Measurements from ENCODE around the gene GOLIM4. TPM values are rescaled to one million over a fixed set of nuclear protein-coding genes. Genes with fewer than 3 reads are reported as not detected.
A peak's percentile ranks its signal among the peaks of the same experiment; 100 is the strongest.
"Not testable (repeated sequence)": the region's sequence is repeated elsewhere in the genome, so short reads cannot be mapped to it uniquely, and the experiment has no call there.

GOLIM4 gene, protein sequence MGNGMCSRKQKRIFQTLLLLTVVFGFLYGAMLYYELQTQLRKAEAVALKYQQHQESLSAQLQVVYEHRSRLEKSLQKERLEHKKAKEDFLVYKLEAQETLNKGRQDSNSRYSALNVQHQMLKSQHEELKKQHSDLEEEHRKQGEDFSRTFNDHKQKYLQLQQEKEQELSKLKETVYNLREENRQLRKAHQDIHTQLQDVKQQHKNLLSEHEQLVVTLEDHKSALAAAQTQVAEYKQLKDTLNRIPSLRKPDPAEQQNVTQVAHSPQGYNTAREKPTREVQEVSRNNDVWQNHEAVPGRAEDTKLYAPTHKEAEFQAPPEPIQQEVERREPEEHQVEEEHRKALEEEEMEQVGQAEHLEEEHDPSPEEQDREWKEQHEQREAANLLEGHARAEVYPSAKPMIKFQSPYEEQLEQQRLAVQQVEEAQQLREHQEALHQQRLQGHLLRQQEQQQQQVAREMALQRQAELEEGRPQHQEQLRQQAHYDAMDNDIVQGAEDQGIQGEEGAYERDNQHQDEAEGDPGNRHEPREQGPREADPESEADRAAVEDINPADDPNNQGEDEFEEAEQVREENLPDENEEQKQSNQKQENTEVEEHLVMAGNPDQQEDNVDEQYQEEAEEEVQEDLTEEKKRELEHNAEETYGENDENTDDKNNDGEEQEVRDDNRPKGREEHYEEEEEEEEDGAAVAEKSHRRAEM
- 1 to 10 TPM; 5.6 to 6.0 TPM for total RNA-seq

DNA sequence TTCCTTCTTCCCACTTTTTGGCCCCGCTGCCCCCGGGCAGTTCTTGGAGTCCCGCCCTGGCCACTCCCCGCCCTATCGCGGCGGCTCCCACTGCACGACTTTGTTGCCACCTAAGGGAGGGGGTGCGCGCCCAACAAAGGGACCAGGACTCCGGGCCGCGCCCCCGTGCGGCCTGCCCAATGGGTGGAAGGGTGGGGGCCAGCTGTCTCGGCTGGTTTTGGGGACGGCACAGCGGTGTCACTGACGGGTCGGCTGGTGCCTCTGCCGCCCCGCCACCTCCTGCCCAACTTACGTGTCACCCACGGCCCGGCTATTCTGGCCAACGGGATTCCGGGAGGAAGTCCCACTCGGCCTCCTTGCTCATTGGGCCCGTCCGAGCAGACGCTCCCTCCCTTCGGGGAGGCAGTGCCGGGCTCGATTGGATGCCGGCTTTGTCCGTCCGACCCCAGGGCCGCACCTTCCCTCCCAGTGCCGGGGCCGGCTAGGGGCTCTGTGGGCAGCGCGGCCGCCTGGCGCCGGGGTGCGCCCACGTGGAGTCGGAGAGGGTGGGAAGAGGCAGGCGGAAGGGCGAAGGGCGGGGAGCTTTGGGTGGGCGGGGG is at the start of gene GOLIM4:
Gene GOLIM4, minus strand, starts transcription at position 314 of the 599 bp plus-strand sequence. CDS start 639 bp downstream, outside the sequence.
- DNase-seq (peak; percentile 73), ATAC-seq (peak; percentile 82)
- no peaks in the 10 kb centered on the region for H3K9me3 Mint-ChIP-seq (ENCODE audit: insufficient read depth)
- H3K4me3 Mint-ChIP-seq, result peak within 1 kb of the TSS; percentile 84
- peaks cover 28% of the 10 kb centered on the region for H3K4me1 Mint-ChIP-seq (ENCODE audit: low read depth)
- H3K36me3 Mint-ChIP-seq (ENCODE audit: low read depth), result no peaks in the 10 kb centered on the region
- H3K27ac Mint-ChIP-seq, result peak within 1 kb of the TSS; percentile 86
- ChIA-PET CTCF (interaction anchor here (1.2 to 3.1 kb wide), 7 partner anchors 8 to 71 kb away, joined by 3 to 11 read pairs (median 5); no protein-coding TSS in a partner anchor), POLR2A (interaction anchor here (0.7 kb wide), 1 partner anchor 35 kb away, joined by 3 read pairs; no protein-coding TSS in a partner anchor)
- H3K27me3 Mint-ChIP-seq (ENCODE audit: low read depth), result peaks cover 35% of the 10 kb centered on the region

DNA sequence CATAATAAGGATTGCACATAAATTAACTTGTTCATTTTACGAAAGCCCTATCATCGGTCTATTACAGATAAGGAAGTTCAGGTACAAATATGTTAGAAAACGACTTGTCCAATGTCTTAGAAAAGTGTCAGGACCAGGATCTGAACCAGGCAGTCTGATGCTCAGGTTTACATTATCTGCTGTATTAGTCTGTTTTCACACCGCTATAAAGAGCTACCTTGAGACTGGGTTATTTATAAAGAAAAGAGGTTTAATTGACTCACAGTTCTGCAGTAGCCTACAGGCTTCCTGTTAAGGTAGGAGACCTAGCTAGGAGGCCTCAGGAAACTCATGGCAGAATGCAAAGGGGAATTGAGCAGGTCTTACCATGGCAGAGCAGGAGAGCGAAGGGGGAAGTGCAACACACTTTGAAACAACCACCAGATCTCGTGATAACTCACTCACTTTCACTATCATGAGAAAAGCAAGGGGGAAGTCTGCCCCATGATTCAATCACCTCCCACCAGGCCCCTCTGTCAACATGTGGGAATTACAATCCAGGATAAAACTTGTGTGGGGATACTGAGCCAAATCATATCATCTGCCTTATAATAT is 45.8 kb upstream of the GOLIM4 start:
- Mint-ChIP-seq H3K4me3 (no peak overlapping the region), H3K9me3 (ENCODE audit: insufficient read depth) (no peaks in the 10 kb centered on the region), H3K36me3 (ENCODE audit: low read depth) (no peaks in the 10 kb centered on the region)

DNA sequence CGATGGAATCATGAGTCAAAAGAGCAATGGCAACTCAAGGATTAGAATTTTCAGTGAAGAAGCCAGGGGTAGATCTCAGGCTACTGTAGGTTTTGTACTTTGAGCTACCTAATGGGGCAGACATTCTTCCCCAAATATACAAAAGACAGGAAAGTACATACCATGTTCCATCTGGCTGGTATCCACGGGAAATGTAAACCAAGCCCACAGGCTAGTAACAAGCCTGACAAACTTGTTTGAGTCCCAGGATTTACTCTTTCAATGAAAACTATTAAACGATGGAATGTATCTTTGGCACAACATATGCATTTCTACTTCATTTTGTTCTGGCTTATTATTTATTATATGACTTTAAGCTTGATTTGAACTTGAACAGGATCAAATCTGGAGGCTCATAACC is 44.2 kb upstream of the GOLIM4 start:
- DNase-seq (no peak), ATAC-seq (no peak)
- ChIA-PET CTCF (no interaction called here), POLR2A (no interaction called here)
- no peaks in the 10 kb centered on the region for H3K36me3 Mint-ChIP-seq (ENCODE audit: low read depth)
- H3K9me3 Mint-ChIP-seq (ENCODE audit: insufficient read depth), result no peaks in the 10 kb centered on the region
- H3K27ac Mint-ChIP-seq, result no peak overlapping the region
- H3K27me3 Mint-ChIP-seq (ENCODE audit: low read depth), result no peaks in the 10 kb centered on the region
- H3K4me1 Mint-ChIP-seq (ENCODE audit: low read depth), result no peaks in the 10 kb centered on the region
- no peak overlapping the region for H3K4me3 Mint-ChIP-seq

More for the DNA sequence above, 45.8 kb upstream of the GOLIM4 start:
- no peaks in the 10 kb centered on the region for H3K4me1 Mint-ChIP-seq (ENCODE audit: low read depth)
- H3K27me3 Mint-ChIP-seq (ENCODE audit: low read depth), result no peaks in the 10 kb centered on the region
- ChIA-PET CTCF (no interaction called here), POLR2A (no interaction called here)
- DNase-seq, result no peak
- ATAC-seq, result no peak
- no peak overlapping the region for H3K27ac Mint-ChIP-seq

DNA sequence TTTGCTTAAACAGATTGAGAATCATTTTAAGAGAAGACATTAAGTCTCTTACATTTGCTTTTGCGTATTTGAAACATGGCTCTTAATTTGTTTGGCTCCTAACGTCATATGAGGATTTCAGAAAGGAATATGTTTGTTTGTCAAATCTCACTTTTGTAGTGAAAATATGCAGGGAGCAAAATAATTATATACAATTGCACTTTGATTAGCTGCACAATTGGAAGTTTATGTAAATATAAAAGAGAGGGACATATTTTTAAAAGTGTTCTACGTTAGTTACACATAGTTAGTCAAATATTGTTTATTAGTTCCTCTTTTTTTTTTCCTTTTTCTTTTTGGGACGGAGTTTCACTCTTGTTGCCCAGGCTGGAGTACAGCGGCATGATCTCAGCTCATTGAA is 42.7 kb upstream of the GOLIM4 start:
- Mint-ChIP-seq H3K9me3 (ENCODE audit: insufficient read depth) (no peaks in the 10 kb centered on the region), H3K27me3 (ENCODE audit: low read depth) (no peaks in the 10 kb centered on the region), H3K27ac (no peak overlapping the region), H3K4me1 (ENCODE audit: low read depth) (no peaks in the 10 kb centered on the region), H3K36me3 (ENCODE audit: low read depth) (no peaks in the 10 kb centered on the region), H3K4me3 (no peak overlapping the region)
- ChIA-PET CTCF (no interaction called here), POLR2A (no interaction called here)
- ATAC-seq (no peak), DNase-seq (no peak)

DNA sequence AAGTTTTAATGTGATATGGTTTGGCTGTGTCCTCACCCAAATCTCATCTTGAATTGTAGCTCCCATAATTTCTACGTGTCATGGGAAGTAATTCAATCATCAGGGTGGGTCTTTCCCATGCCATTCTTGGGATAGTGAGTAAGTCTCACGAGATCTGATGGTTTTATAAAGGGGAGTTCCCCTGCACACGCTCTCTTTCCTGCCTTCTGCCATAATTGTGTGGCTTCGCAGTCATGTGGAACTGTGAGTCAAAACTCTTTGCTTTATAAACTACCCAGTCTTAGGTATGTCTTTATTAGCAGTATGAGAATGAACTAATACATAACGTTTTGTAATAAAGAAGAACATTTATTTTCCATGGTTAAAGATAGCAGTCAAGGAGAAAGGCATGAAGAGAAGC is 39.2 kb upstream of the GOLIM4 start:
- Mint-ChIP-seq H3K4me3 (no peak overlapping the region), H3K36me3 (ENCODE audit: low read depth) (no peaks in the 10 kb centered on the region), H3K27ac (no peak overlapping the region), H3K4me1 (ENCODE audit: low read depth) (no peaks in the 10 kb centered on the region), H3K9me3 (ENCODE audit: insufficient read depth) (no peaks in the 10 kb centered on the region), H3K27me3 (ENCODE audit: low read depth) (no peaks in the 10 kb centered on the region)
- no peak for ATAC-seq
- ChIA-PET POLR2A (no interaction called here), CTCF (no interaction called here)
- DNase-seq, result no peak

DNA sequence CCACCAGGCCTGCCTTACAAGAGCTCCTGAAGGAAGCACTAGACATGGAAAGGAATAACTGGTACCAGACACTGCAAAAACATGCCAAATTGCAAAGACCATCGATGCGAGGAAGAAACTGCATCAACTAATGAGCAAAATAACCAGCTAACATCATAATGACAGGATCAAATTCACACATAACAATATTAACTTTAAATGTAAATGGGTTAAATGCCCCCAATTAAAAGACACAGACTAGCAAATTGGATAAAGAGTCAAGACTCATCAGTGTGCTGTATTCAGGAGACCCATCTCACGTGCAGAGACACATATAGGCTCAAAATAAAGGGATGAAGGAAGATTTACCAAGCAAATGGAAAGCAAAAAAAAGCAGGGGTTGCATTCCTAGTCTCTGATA is 34.5 kb upstream of the GOLIM4 start:
- H3K4me1 Mint-ChIP-seq (ENCODE audit: low read depth); H3K27me3 Mint-ChIP-seq (ENCODE audit: low read depth); H3K9me3 Mint-ChIP-seq (ENCODE audit: insufficient read depth); H3K36me3 Mint-ChIP-seq (ENCODE audit: low read depth); DNase-seq; POLR2A ChIA-PET; H3K27ac Mint-ChIP-seq; ATAC-seq; H3K4me3 Mint-ChIP-seq; CTCF ChIA-PET: not testable (repeated sequence)

DNA sequence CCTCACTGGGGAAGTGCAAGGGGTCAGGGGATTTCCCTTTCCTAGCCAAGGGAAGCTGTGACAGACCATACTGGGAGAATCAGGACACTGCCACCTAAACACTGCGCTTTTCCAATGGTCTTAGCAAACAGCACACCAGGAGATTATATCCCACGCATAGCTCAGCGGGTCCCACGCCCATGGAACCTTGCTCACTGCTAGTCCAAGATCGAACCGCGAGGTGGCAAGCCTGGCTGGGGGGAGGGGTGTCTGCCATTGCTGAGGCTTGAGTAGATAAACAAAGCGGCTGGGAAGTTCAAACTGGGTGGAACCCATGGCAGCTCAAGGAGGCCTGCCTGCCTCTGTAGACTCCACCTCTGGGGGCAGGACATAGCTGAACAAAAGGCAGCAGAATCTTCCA is 32.7 kb upstream of the GOLIM4 start:
- CTCF ChIA-PET, result not testable (repeated sequence)

DNA sequence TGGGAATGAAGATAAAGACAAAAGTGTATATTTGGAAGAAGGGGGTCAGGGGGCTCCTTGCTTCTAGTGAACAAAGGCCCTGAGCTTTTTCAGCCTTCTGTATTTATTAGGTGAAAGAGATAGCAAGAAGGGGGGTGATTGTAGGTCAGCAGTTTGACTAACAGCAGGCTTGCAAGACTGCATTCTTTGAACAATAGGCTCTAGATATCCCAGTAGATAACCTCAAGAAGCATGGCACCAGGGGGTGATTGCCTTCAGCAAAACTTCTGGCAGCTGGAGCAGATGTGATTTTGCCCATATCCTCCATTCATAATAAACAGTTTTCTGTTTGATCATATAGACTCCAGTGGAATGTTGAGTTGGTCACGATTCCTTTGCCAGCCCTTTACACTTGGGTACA is 31.7 kb upstream of the GOLIM4 start:
- Mint-ChIP-seq H3K9me3 (ENCODE audit: insufficient read depth) (no peaks in the 10 kb centered on the region), H3K27me3 (ENCODE audit: low read depth) (no peaks in the 10 kb centered on the region), H3K4me1 (ENCODE audit: low read depth) (no peaks in the 10 kb centered on the region), H3K27ac (no peak overlapping the region), H3K36me3 (ENCODE audit: low read depth) (no peaks in the 10 kb centered on the region), H3K4me3 (no peak overlapping the region)
- DNase-seq (no peak), ATAC-seq (no peak)
- POLR2A ChIA-PET, result no interaction called here
- CTCF ChIA-PET, result no interaction called here

More for the DNA sequence above, 32.7 kb upstream of the GOLIM4 start:
- H3K36me3 Mint-ChIP-seq (ENCODE audit: low read depth); H3K27me3 Mint-ChIP-seq (ENCODE audit: low read depth); DNase-seq; H3K9me3 Mint-ChIP-seq (ENCODE audit: insufficient read depth); ATAC-seq; H3K27ac Mint-ChIP-seq; H3K4me3 Mint-ChIP-seq; H3K4me1 Mint-ChIP-seq (ENCODE audit: low read depth); POLR2A ChIA-PET: not testable (repeated sequence)

DNA sequence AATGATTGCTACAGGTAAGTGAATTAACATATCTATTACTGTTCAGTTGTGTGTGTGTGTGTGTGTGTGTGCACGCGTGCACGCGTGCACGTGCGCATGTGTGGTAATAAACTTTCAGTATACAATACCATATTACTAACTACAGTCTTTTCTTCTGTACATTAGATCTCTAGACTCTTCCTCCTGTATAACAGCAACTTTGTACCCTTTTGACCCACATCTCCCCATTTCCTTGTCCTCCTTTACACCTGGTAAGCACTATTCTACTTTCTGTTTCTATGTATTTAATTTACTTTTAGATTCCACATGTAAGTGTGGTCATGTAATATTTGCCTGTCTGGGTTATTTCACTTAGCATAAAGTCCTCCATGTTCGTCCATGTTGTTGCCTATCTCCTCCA is 29.1 kb upstream of the GOLIM4 start:
- POLR2A ChIA-PET, result no interaction called here
- no peaks in the 10 kb centered on the region for H3K36me3 Mint-ChIP-seq (ENCODE audit: low read depth)
- DNase-seq (no peak), ATAC-seq (no peak)
- H3K4me3 Mint-ChIP-seq, result no peak overlapping the region
- CTCF ChIA-PET, result interaction anchor here (1.0 kb wide), 1 partner anchor 243 kb away, joined by 3 read pairs; no protein-coding TSS in a partner anchor
- no peaks in the 10 kb centered on the region for H3K4me1 Mint-ChIP-seq (ENCODE audit: low read depth)
- no peaks in the 10 kb centered on the region for H3K9me3 Mint-ChIP-seq (ENCODE audit: insufficient read depth)
- H3K27ac Mint-ChIP-seq, result no peak overlapping the region
- H3K27me3 Mint-ChIP-seq (ENCODE audit: low read depth), result no peaks in the 10 kb centered on the region

DNA sequence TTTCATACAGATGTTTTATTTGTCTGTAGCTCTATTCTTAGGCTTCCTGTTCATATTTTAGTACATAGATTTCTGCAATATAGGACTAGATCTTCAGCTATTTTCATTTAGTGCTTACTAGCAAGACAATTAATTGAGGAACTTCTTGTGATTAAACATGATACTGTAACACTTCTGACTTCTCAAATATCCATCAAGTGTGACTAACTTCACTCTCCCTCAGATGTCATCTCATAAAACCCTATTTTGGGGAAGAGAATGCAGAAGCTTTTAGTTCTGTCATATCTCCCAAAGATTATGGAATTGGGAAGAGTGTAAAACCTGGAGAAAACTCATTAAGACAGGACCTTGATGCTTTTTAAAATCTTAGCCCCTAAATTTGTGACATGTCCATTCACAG is 28.6 kb upstream of the GOLIM4 start:
- POLR2A ChIA-PET, result no interaction called here
- Mint-ChIP-seq H3K27me3 (ENCODE audit: low read depth) (no peaks in the 10 kb centered on the region), H3K4me3 (no peak overlapping the region), H3K27ac (no peak overlapping the region), H3K36me3 (ENCODE audit: low read depth) (no peaks in the 10 kb centered on the region), H3K4me1 (ENCODE audit: low read depth) (no peaks in the 10 kb centered on the region), H3K9me3 (ENCODE audit: insufficient read depth) (no peaks in the 10 kb centered on the region)
- no peak for DNase-seq
- no peak for ATAC-seq
- CTCF ChIA-PET, result interaction anchor here (1.0 kb wide), 1 partner anchor 243 kb away, joined by 3 read pairs; no protein-coding TSS in a partner anchor

DNA sequence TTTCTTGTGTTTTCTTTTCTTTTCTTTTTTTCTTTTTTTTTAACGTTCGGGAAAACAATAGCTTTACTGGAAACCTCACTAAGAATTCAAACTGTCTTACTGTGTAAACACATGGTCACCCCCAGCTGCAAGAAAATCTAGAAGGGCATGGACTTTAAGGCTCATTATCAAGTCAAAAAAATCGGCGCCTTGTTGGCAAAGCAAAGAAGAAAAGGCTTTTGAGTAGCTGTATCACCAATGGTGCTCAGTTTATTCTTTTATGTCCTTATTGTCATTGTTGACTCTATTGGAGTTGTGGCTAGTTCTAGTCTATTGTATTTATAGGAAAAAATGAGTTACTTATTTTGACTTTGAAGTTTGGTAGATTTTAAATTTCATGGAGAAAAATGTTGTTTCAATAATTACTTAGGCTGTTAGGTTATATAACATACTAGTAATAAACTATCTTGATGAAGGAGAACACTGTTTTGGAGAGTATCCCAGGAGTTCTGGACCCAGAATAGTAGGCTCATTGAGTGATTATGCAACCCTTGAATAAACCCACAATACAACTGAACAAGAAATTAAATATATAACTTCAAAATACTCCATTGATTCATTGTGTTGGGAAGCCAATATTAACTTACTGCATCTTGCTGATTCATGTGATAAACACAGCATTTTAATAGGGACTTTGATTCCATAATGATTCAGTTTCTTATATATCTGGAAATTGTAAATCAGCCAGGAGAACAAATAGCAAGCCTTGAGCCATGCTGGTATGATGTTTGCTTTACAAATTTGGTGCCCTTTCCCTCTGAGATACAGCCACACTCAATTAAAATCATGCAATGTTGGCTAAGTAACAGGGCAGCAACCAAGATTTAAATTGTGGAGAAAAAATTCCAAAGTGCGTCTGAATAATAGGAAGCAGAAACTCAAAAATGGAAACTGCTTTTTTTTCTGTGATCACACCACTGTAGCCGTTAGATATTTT is 27.8 kb upstream of the GOLIM4 start:
- ChIA-PET POLR2A (no interaction called here), CTCF (interaction anchor here (1.0 kb wide), 1 partner anchor 242 kb away, joined by 3 read pairs; no protein-coding TSS in a partner anchor)
- Mint-ChIP-seq H3K9me3 (ENCODE audit: insufficient read depth) (no peaks in the 10 kb centered on the region), H3K4me1 (ENCODE audit: low read depth) (no peaks in the 10 kb centered on the region), H3K36me3 (ENCODE audit: low read depth) (no peaks in the 10 kb centered on the region), H3K27ac (no peak overlapping the region), H3K27me3 (ENCODE audit: low read depth) (peaks cover 2% of the 10 kb centered on the region), H3K4me3 (no peak overlapping the region)
- DNase-seq (no peak), ATAC-seq (no peak)

Measured in activated CD8-positive, alpha-beta T cell treated with anti-CD3 and anti-CD28 coated beads, Interleukin-2, amount 10 ng/mL, durations not matched to agents 7 days and 5 days (primary cell).